CD14-positive monocyte (primary cell): ENCODE data around the gene EIPR1. TPM values are rescaled to one million over a fixed set of nuclear protein-coding genes. Genes with fewer than 3 reads are reported as not detected.
A peak's percentile ranks its signal among the peaks of the same experiment; 100 is the strongest.

Source experiments
- DNase-seq, 3 donors: peaks; one replicate each; pipeline ENCODE4 v3.0.0-alpha.2; 2011 to 2022
- H2AFZ ChIP-seq: 2 replicates; pipeline ENCODE4 v1.6.0; 2012; ENCODE audit warnings: mild to moderate bottlenecking, low read depth, low read length, inconsistent platforms; ENCODE audit not compliant: insufficient read depth, poor library complexity, severe bottlenecking
- H3K27ac ChIP-seq, 2 donors: 1 replicate in 1 of 2; 2 replicates in 1 of 2; pipeline ENCODE4 v1.5.1; 2012 to 2013; ENCODE audit warnings: low read length in 2 of 2, control low read depth in 1 of 2, inconsistent platforms in 1 of 2, low read depth in 1 of 2, mild to moderate bottlenecking in 1 of 2
- H3K27me3 ChIP-seq, 2 donors: one replicate each; pipeline versions ENCODE4 v1.6.0 to v1.6.1; 2011 to 2013; ENCODE audit warnings: low read length in 2 of 2; ENCODE audit not compliant: control insufficient read depth in 2 of 2, insufficient read depth in 2 of 2
- H3K36me3 ChIP-seq, 2 donors: replicated peaks in 1 of 2; 1 replicate in 1 of 2; 2 replicates in 1 of 2; pipeline versions ENCODE4 v1.5.1 to v1.6.1; 2012 to 2013; ENCODE audit warnings: low read length in 2 of 2, control low read depth in 1 of 2, inconsistent platforms in 1 of 2, mild to moderate bottlenecking in 1 of 2; ENCODE audit not compliant: insufficient read depth in 2 of 2, control insufficient read depth in 1 of 2
- H3K4me1 ChIP-seq, 2 donors: 1 replicate in 1 of 2; 2 replicates in 1 of 2; pipeline versions ENCODE4 v1.5.1 to v1.6.1; 2012 to 2013; ENCODE audit warnings: low read length in 2 of 2, control low read depth in 1 of 2, inconsistent platforms in 1 of 2, mild to moderate bottlenecking in 1 of 2, moderate library complexity in 1 of 2; ENCODE audit not compliant: insufficient read depth in 2 of 2, control insufficient read depth in 1 of 2
- H3K4me2 ChIP-seq: replicated peaks from 2 replicates; pipeline ENCODE3; 2012; ENCODE audit warnings: low read length, moderate library complexity, mild to moderate bottlenecking; ENCODE audit not compliant: poor library complexity, severe bottlenecking; ENCODE audit errors: extremely low read depth
- H3K4me3 ChIP-seq, 3 experiments: fragments of 200-600 bp in 1 of 3; sonication (generic) in 1 of 3; replicated peaks in 1 of 3; 1 replicate in 2 of 3; 2 replicates in 1 of 3; pipeline ENCODE4 v1.5.1; 2011 to 2013; ENCODE audit warnings: low read length in 3 of 3, mild to moderate bottlenecking in 3 of 3, control low read depth in 2 of 3, low read depth in 2 of 3, inconsistent platforms in 1 of 3, moderate library complexity in 1 of 3
- H3K79me2 ChIP-seq: 2 replicates; pipeline ENCODE4 v1.6.0; 2012; ENCODE audit warnings: mild to moderate bottlenecking, control low read depth, inconsistent platforms, low read length, moderate library complexity; ENCODE audit not compliant: insufficient read depth
- H3K9ac ChIP-seq: 2 replicates; pipeline ENCODE4 v1.6.0; 2017; ENCODE audit warnings: low read length, mild to moderate bottlenecking; ENCODE audit not compliant: insufficient read depth, poor library complexity, severe bottlenecking
- H3K9me3 ChIP-seq, 2 donors: replicated peaks in 1 of 2; 1 replicate in 1 of 2; 2 replicates in 1 of 2; pipeline versions ENCODE4 v1.5.1 to v1.6.1; 2012 to 2013; ENCODE audit warnings: low read length in 2 of 2, control low read depth in 1 of 2; ENCODE audit not compliant: control insufficient read depth in 1 of 2, insufficient read depth in 1 of 2
- H4K20me1 ChIP-seq: 2 replicates; pipeline ENCODE4 v1.6.0; 2012; ENCODE audit warnings: mild to moderate bottlenecking, low read length, control low read depth, moderate library complexity; ENCODE audit not compliant: insufficient read depth
- H3K27ac Mint-ChIP-seq, 7 donors: one replicate each; pipeline ENCODE4 v1.8.0; 2020; ENCODE audit warnings: mild to moderate bottlenecking in 7 of 7, mixed read lengths in 7 of 7, moderate library complexity in 6 of 7, inconsistent platforms in 2 of 7
- H3K27me3 Mint-ChIP-seq, 3 donors: one replicate each; pipeline ENCODE4 v1.8.0; 2021 to 2022; ENCODE audit warnings: low read depth in 3 of 3, mild to moderate bottlenecking in 3 of 3, mixed read lengths in 3 of 3, moderate library complexity in 3 of 3, inconsistent platforms in 1 of 3
- H3K36me3 Mint-ChIP-seq, 2 donors: one replicate each; pipeline ENCODE4 v1.8.0; 2020; ENCODE audit warnings: mixed read lengths in 2 of 2, inconsistent platforms in 1 of 2, mild to moderate bottlenecking in 1 of 2
- H3K4me1 Mint-ChIP-seq: one replicate; pipeline ENCODE4 v1.8.0; 2020; ENCODE audit warnings: mild to moderate bottlenecking, mixed read lengths
- H3K4me3 Mint-ChIP-seq, 2 donors: one replicate each; pipeline ENCODE4 v1.8.0; 2020; ENCODE audit warnings: mild to moderate bottlenecking in 2 of 2, mixed read lengths in 2 of 2, moderate library complexity in 1 of 2
- H3K9me3 Mint-ChIP-seq, 7 donors: one replicate each; pipeline ENCODE4 v1.8.0; 2020 to 2022; ENCODE audit warnings: mixed read lengths in 7 of 7, mild to moderate bottlenecking in 6 of 7, moderate library complexity in 6 of 7, inconsistent platforms in 2 of 7
- CTCF ChIP-seq: fragments of 200-600 bp; IDR thresholded peaks from one replicate; pipeline ENCODE4 v1.8.0; 2022; ENCODE audit warnings: antibody characterized with exemption, mild to moderate bottlenecking
- WGBS: methylation state at CpG from one replicate; pipeline ENCODE4 v1.1.5; 2013; ENCODE audit warnings: missing lambda C conversion rate; ENCODE audit not compliant: insufficient coverage; 5-methylcytosine and 5-hydroxymethylcytosine counted together
- intact Hi-C, 2 donors: fragments of 100-400 bp; cut with micrococcal nuclease; formaldehyde crosslinking; loops; one replicate each; pipeline versions ENCODE4 v1.15.0 to v1.15.1; 2023
- polyA plus RNA-seq, 3 donors: library from polyadenylated mRNA; depleted of rRNA in 1 of 3; unstranded in 2 of 3; stranded (reverse) in 1 of 3; fragments of 300-500 nt in 2 of 3; fragments of >200 nt in 1 of 3; fragmentation: Illumina TruSeq in 2 of 3; gene quantifications; 1 replicate in 2 of 3; 2 replicates in 1 of 3; pipeline ENCODE4 v1.2.3, GENCODE V29; 2012 to 2021

The EIPR1 gene
- polyA plus RNA-seq, 3 donors = 19.0 to 22.4 (median 20.8) TPM

- Mint-ChIP-seq H3K27ac (no peak overlapping the region), H3K4me1 (peaks cover 21% of the 10 kb centered on the region)
- TF ChIP-seq CTCF = no peak
Observed at GRCh38 chr2:3243804-3244203, 133.8 kb downstream of the EIPR1 start.

DNA sequence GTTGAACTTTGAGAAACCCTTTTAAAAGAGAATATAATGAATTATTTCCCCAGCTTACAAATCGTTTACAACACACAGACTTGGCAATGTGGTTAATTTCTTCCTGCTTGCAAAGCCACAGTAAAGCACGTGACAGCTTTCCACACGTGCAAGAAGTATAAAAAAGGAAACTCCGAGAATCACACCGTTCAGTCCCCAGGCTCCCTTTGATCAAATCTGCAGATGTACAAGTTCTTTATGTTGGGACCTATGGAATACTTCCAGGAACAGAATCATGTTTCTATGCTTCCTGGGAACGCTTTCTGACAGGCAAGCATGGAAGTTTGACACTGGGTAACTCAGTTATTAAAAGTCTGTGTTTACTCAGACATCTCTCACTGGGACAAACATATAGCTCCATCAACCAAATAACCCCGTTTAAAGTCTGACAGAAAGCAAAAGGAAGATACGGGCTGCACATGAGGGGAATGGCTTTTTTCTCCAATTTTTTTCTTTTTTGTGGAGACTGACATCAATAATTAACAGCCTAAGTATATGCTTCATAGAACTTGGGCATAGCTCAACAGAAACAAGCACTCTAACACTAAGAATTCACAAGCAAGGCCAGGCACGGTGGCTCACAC, 134.8 kb downstream of the EIPR1 start:
- Histone ChIP-seq H3K4me1 (peaks cover 18 to 20% of the 10 kb centered on the region in 2 donors), H3K4me3 (peak overlapping the region in 1 of 3 experiments; percentile 20), H3K9ac (no peak overlapping the region), H4K20me1 (peaks cover 11% of the 10 kb centered on the region), H3K79me2 (no peaks in the 10 kb centered on the region), H3K27me3 (peaks cover 0 to 11% of the 10 kb centered on the region in 2 donors), H2AFZ (no peak overlapping the region), H3K36me3 (peaks cover 0 to under 1% of the 10 kb centered on the region in 2 donors), H3K9me3 (no peaks in the 10 kb centered on the region), H3K4me2 (peak overlapping the region; percentile 45), H3K27ac (peak overlapping the region in 1 of 2 donors; percentile 44)
- peaks cover 6 to 8% (median 7%) of the 10 kb centered on the region in 3 donors for H3K27me3 Mint-ChIP-seq
- H3K27ac Mint-ChIP-seq = peak overlapping the region in 2 of 7 donors; percentile 21 to 61
- H3K4me3 Mint-ChIP-seq = peak overlapping the region in 1 of 2 donors; percentile 17
- WGBS = 21% methylated on average over 4 of the region's 9 CpGs
- TF ChIP-seq CTCF = no peak
- H3K36me3 Mint-ChIP-seq = peaks cover 9 to 27% of the 10 kb centered on the region in 2 donors
- DNase-seq = peak; percentile 37 to 51 (median 42)
- H3K9me3 Mint-ChIP-seq = peaks cover 0 to 5% (median 0%) of the 10 kb centered on the region in 7 donors
- intact Hi-C loops = no loop called here
- peaks cover 19% of the 10 kb centered on the region for H3K4me1 Mint-ChIP-seq

More at GRCh38 chr2:3243804-3244203, 133.8 kb downstream of the EIPR1 start:
- DNase-seq = no peak
- intact Hi-C loops = no loop called here
- no peak overlapping the region for H2AFZ ChIP-seq
- H3K36me3 ChIP-seq = no peaks in the 10 kb centered on the region
- peaks cover 18 to 20% of the 10 kb centered on the region in 2 donors for H3K4me1 ChIP-seq
- WGBS = 100% methylated on average over 5 of the region's 6 CpGs
- peaks cover 11% of the 10 kb centered on the region for H4K20me1 ChIP-seq
- H3K4me2 ChIP-seq = no peak overlapping the region
- Mint-ChIP-seq H3K27me3 (peaks cover 6 to 9% (median 7%) of the 10 kb centered on the region in 3 donors), H3K4me3 (peak overlapping the region in 1 of 2 donors; percentile 11), H3K9me3 (peaks cover 2 to 14% (median 6%) of the 10 kb centered on the region in 7 donors), H3K36me3 (peaks cover 17 to 21% of the 10 kb centered on the region in 2 donors)
- no peak overlapping the region for H3K4me3 ChIP-seq
- H3K79me2 ChIP-seq = no peaks in the 10 kb centered on the region
- no peak overlapping the region for H3K27ac ChIP-seq
- peaks cover 0 to 11% of the 10 kb centered on the region in 2 donors for H3K27me3 ChIP-seq
- no peak overlapping the region for H3K9ac ChIP-seq
- H3K9me3 ChIP-seq = peaks cover under 1 to 4% of the 10 kb centered on the region in 2 donors
